ENCODE data around the gene OPALIN.

The OPALIN gene

GRCh38 chr10:96325719-96326373 is 33.0 kb downstream of the OPALIN start:
- Histone ChIP-seq H3K79me2 (ENCODE audit: insufficient read depth, low read length) (no peaks in the 10 kb centered on the region), H3K36me3 (ENCODE audit: insufficient read depth, low read length) (no peaks in the 10 kb centered on the region), H4K20me1 (ENCODE audit: insufficient read depth, low read length, poor library complexity, severe bottlenecking) (no peaks in the 10 kb centered on the region), H3K9ac (ENCODE audit: low read depth, low read length, poor library complexity, severe bottlenecking) (no peak overlapping the region), H2AFZ (ENCODE audit: low read length) (no peak overlapping the region), H3K27me3 (ENCODE audit: insufficient read depth, low read length, poor library complexity, severe bottlenecking) (no peaks in the 10 kb centered on the region), H3K4me1 (ENCODE audit: insufficient read depth, low read length, poor library complexity, severe bottlenecking) (no peaks in the 10 kb centered on the region), H3K9me3 (ENCODE audit: insufficient read depth, low read depth, low read length) (no peaks in the 10 kb centered on the region), H3K4me2 (ENCODE audit: low read depth, low read length, poor library complexity, severe bottlenecking) (no peak overlapping the region), H3F3A (ENCODE audit: low read depth) (no peaks in the 10 kb centered on the region), H3K9me2 (replicated peaks; ENCODE audit: low read depth, low read length) (no peaks in the 10 kb centered on the region), H3K4me3 (ENCODE audit: low read length, poor library complexity, severe bottlenecking) (no peak overlapping the region)
- TF ChIP-seq CTCF (conservative IDR thresholded peaks at IDR 0.05; ENCODE audit: low read length) (no peak), EZH2phosphoT487 (IDR thresholded peaks at IDR 0.05; ENCODE audit: borderline replicate concordance) (no peak)

- no peaks in the 10 kb centered on the region for H4K20me1 ChIP-seq (ENCODE audit: insufficient read depth, low read length, poor library complexity, severe bottlenecking)
- no peaks in the 10 kb centered on the region for H3K36me3 ChIP-seq (ENCODE audit: insufficient read depth, low read length)
- no peaks in the 10 kb centered on the region for H3K9me3 ChIP-seq (ENCODE audit: insufficient read depth, low read depth, low read length)
- H3F3A ChIP-seq (ENCODE audit: low read depth): no peaks in the 10 kb centered on the region
- H3K27me3 ChIP-seq (ENCODE audit: insufficient read depth, low read length, poor library complexity, severe bottlenecking): no peaks in the 10 kb centered on the region
- H2AFZ ChIP-seq (ENCODE audit: low read length): no peak overlapping the region
- no peaks in the 10 kb centered on the region for H3K9me2 ChIP-seq (replicated peaks; ENCODE audit: low read depth, low read length)
- no peaks in the 10 kb centered on the region for H3K79me2 ChIP-seq (ENCODE audit: insufficient read depth, low read length)
- TF ChIP-seq EZH2phosphoT487 (IDR thresholded peaks at IDR 0.05; ENCODE audit: borderline replicate concordance) (no peak), CTCF (conservative IDR thresholded peaks at IDR 0.05; ENCODE audit: low read length) (no peak)
- H3K4me1 ChIP-seq (ENCODE audit: insufficient read depth, low read length, poor library complexity, severe bottlenecking): no peaks in the 10 kb centered on the region
- H3K9ac ChIP-seq (ENCODE audit: low read depth, low read length, poor library complexity, severe bottlenecking): no peak overlapping the region
- no peak overlapping the region for H3K4me2 ChIP-seq (ENCODE audit: low read depth, low read length, poor library complexity, severe bottlenecking)
- H3K4me3 ChIP-seq (ENCODE audit: low read length, poor library complexity, severe bottlenecking): no peak overlapping the region
Observed at GRCh38 chr10:96324447-96324846, 34.4 kb downstream of the OPALIN start.

- Histone ChIP-seq H3K4me3 (ENCODE audit: low read length, poor library complexity, severe bottlenecking) (no peak overlapping the region), H3K4me1 (ENCODE audit: insufficient read depth, low read length, poor library complexity, severe bottlenecking) (no peaks in the 10 kb centered on the region), H4K20me1 (ENCODE audit: insufficient read depth, low read length, poor library complexity, severe bottlenecking) (no peaks in the 10 kb centered on the region), H3K9me2 (replicated peaks; ENCODE audit: low read depth, low read length) (no peaks in the 10 kb centered on the region), H2AFZ (ENCODE audit: low read length) (no peak overlapping the region), H3F3A (ENCODE audit: low read depth) (no peaks in the 10 kb centered on the region), H3K36me3 (ENCODE audit: insufficient read depth, low read length) (no peaks in the 10 kb centered on the region), H3K79me2 (ENCODE audit: insufficient read depth, low read length) (no peaks in the 10 kb centered on the region), H3K9ac (ENCODE audit: low read depth, low read length, poor library complexity, severe bottlenecking) (no peak overlapping the region), H3K9me3 (ENCODE audit: insufficient read depth, low read depth, low read length) (no peaks in the 10 kb centered on the region), H3K27me3 (ENCODE audit: insufficient read depth, low read length, poor library complexity, severe bottlenecking) (no peaks in the 10 kb centered on the region), H3K4me2 (ENCODE audit: low read depth, low read length, poor library complexity, severe bottlenecking) (no peak overlapping the region)
- TF ChIP-seq CTCF (conservative IDR thresholded peaks at IDR 0.05; ENCODE audit: low read length) (no peak), EZH2phosphoT487 (IDR thresholded peaks at IDR 0.05; ENCODE audit: borderline replicate concordance) (no peak)
Observed at GRCh38 chr10:96322275-96322674, 36.5 kb downstream of the OPALIN start.
